NOMO-1 treated with dmso at 0.1 percent for 144 hours (cell line): ENCODE measurements around the gene NAPSA.

Source experiments
- DNase-seq: peaks from one replicate; lab custom pipeline; 2025; ENCODE audit not compliant: unreplicated experiment; lab: John Stamatoyannopoulos, UW

Gene NAPSA

GRCh38 chr19:50318438-50318837 is 47.0 kb downstream of the NAPSA start:
- no peak for DNase-seq

GRCh38 chr19:50317115-50317514 is 48.3 kb downstream of the NAPSA start:
- DNase-seq = no peak

GRCh38 chr19:50315773-50316448 is 49.5 kb downstream of the NAPSA start:
- DNase-seq = no peak

GRCh38 chr19:50314724-50315708 is 50.4 kb downstream of the NAPSA start:
- no peak for DNase-seq

GRCh38 chr19:50313812-50314536 is 51.5 kb downstream of the NAPSA start:
- DNase-seq = no peak

GRCh38 chr19:50312967-50313811 is 52.2 kb downstream of the NAPSA start:
- no peak for DNase-seq

GRCh38 chr19:50311723-50312635 is 53.5 kb downstream of the NAPSA start:
- DNase-seq = no peak

- DNase-seq = no peak
Measured at GRCh38 chr19:50310759-50311465, 54.5 kb downstream of the NAPSA start.

GRCh38 chr19:50309396-50310125 is 55.9 kb downstream of the NAPSA start:
- DNase-seq = no peak

- no peak for DNase-seq
Measured at GRCh38 chr19:50308991-50309390, 56.4 kb downstream of the NAPSA start.
